HFFc6 (cell line): Measurements from ENCODE around the gene ANKRD6. TPM values are rescaled to one million over a fixed set of nuclear protein-coding genes. Genes with fewer than 3 reads are reported as not detected.

ENCODE experiments used
- DNase-seq: peaks from one replicate; pipeline ENCODE4 v3.0.0-alpha.2; 2018
- H3K27ac Mint-ChIP-seq: 2 replicates; pipeline ENCODE4 v1.8.0; 2020; ENCODE audit warnings: mild to moderate bottlenecking, mixed read lengths
- H3K27me3 Mint-ChIP-seq: 2 replicates; pipeline ENCODE4 v1.8.0; 2021; ENCODE audit warnings: mild to moderate bottlenecking, moderate library complexity, mixed read lengths; ENCODE audit not compliant: insufficient read depth
- H3K36me3 Mint-ChIP-seq: 2 replicates; pipeline ENCODE4 v1.8.0; 2021; ENCODE audit warnings: low read depth, mixed read lengths
- H3K4me1 Mint-ChIP-seq: 2 replicates; pipeline ENCODE4 v1.8.0; 2020; ENCODE audit warnings: low read depth, mixed read lengths
- H3K4me3 Mint-ChIP-seq: 2 replicates; pipeline ENCODE4 v1.8.0; 2020; ENCODE audit warnings: mild to moderate bottlenecking, moderate library complexity, mixed read lengths
- H3K9me3 Mint-ChIP-seq: 2 replicates; pipeline ENCODE4 v1.8.0; 2020; ENCODE audit warnings: mild to moderate bottlenecking, mixed read lengths
- CTCF ChIP-seq: fragments of 200-600 bp; sonication (generic); IDR thresholded peaks from 2 replicates; pipeline ENCODE4 v1.5.0; 2021; ENCODE audit warnings: antibody characterized with exemption, mild to moderate bottlenecking
- total RNA-seq, 6 experiments: library from RNA; stranded (reverse); fragmentation: NEBNext Ultra II Directional; extraction: Animal tissue kit (Norgen Biotek cat#: 25700); gene quantifications; 2 replicates in 1 of 6; 3 replicates in 5 of 6; pipeline ENCODE4 v1.2.3, GENCODE V29; 2021

The ANKRD6 gene
- total RNA-seq, 6 experiments from 2014 or later: not detected

DNA sequence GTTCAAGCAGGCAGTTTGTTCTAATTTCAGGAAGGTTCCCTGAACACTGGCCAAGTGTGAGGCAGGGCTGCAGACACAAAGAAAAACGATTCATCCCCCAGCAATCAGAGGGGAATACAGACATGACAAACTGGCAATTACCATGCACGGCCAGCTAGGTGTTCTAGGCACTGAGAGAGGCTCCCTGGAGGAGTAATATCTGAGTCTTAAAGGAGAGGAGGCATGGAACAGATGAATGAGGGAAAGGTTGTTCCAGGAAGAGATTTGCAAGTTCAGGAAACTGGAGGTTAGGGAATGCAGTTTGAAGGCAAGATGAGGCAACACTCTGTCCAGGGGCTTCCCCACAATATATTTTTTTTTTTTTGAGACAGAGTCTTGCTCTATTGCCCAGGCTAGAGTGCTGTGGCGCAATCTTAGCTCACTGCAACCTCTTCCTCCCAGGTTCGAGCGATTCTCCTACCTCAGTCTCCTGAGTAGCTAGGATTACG is 32.0 kb upstream of the ANKRD6 start:
- no peaks in the 10 kb centered on the region for H3K4me1 Mint-ChIP-seq
- no peaks in the 10 kb centered on the region for H3K36me3 Mint-ChIP-seq
- H3K27me3 Mint-ChIP-seq: peaks cover 10% of the 10 kb centered on the region
- H3K9me3 Mint-ChIP-seq: no peaks in the 10 kb centered on the region
- no peak overlapping the region for H3K4me3 Mint-ChIP-seq
- H3K27ac Mint-ChIP-seq: no peak overlapping the region
- no peak for TF ChIP-seq CTCF
- no peak for DNase-seq

- H3K36me3 Mint-ChIP-seq: no peaks in the 10 kb centered on the region
- peaks cover 23% of the 10 kb centered on the region for H3K27me3 Mint-ChIP-seq
- no peak for TF ChIP-seq CTCF
- no peaks in the 10 kb centered on the region for H3K9me3 Mint-ChIP-seq
- H3K4me1 Mint-ChIP-seq: no peaks in the 10 kb centered on the region
- no peak for DNase-seq
- no peak overlapping the region for H3K4me3 Mint-ChIP-seq
- no peak overlapping the region for H3K27ac Mint-ChIP-seq
Observed at GRCh38 chr6:89402776-89403175, 30.2 kb upstream of the ANKRD6 start.

- H3K27ac Mint-ChIP-seq: no peak overlapping the region
- no peaks in the 10 kb centered on the region for H3K9me3 Mint-ChIP-seq
- no peak for TF ChIP-seq CTCF
- H3K4me1 Mint-ChIP-seq: no peaks in the 10 kb centered on the region
- peaks cover 23% of the 10 kb centered on the region for H3K27me3 Mint-ChIP-seq
- no peak for DNase-seq
- H3K4me3 Mint-ChIP-seq: no peak overlapping the region
- H3K36me3 Mint-ChIP-seq: no peaks in the 10 kb centered on the region
Observed at GRCh38 chr6:89404512-89404911, 28.4 kb upstream of the ANKRD6 start.

- H3K36me3 Mint-ChIP-seq: no peaks in the 10 kb centered on the region
- H3K4me1 Mint-ChIP-seq: no peaks in the 10 kb centered on the region
- no peak overlapping the region for H3K27ac Mint-ChIP-seq
- no peak overlapping the region for H3K4me3 Mint-ChIP-seq
- H3K9me3 Mint-ChIP-seq: no peaks in the 10 kb centered on the region
- no peak for DNase-seq
- H3K27me3 Mint-ChIP-seq: peaks cover 28% of the 10 kb centered on the region
- TF ChIP-seq CTCF: no peak
Observed at GRCh38 chr6:89406141-89406540, 26.8 kb upstream of the ANKRD6 start.

DNA sequence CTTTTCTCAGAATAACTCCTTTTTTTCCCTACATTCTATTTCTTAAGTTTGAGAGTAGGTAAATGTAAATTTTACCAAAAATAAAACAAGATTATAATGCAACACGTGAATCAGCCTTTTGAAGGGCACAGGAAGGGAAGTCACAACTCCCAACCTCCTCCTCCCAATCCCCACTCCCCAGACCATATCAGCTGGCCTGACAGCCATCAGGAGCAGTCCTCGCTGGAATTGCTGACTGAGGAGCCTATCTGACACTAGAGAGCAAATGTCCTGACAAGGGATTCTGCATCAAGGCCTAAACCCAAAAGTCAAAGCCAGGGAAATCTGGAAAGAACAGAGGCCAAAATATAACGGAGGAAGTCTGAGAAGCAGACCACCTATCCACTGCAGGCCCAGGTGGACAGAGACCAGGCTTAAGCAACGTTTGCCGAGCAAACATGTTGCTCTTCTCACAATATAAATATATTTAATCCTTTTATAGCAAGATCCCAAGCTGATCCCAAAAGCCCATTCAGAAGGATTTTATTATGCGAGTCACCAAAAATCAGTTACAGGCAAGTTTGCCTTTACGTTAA is 23.4 kb upstream of the ANKRD6 start:
- Mint-ChIP-seq H3K27me3 (peaks cover 44% of the 10 kb centered on the region), H3K4me3 (no peak overlapping the region), H3K9me3 (no peaks in the 10 kb centered on the region), H3K4me1 (no peaks in the 10 kb centered on the region), H3K36me3 (no peaks in the 10 kb centered on the region), H3K27ac (no peak overlapping the region)
- TF ChIP-seq CTCF: no peak
- DNase-seq: no peak
